HEK293T (cell line): ENCODE results near the gene HOXA10.

Source experiments
- CTCF ChIA-PET: fragments of 350-600 bp; formaldehyde crosslinking; extraction: SDS; loops from one replicate; lab custom pipeline; 2021; ENCODE audit warnings: antibody characterized with exemption, inconsistent platforms; lab: Yijun Ruan, JAX
- POLR2A ChIA-PET: fragments of 350-600 bp; formaldehyde crosslinking; extraction: SDS; loops from one replicate; lab custom pipeline; 2020; ENCODE audit warnings: antibody characterized with exemption, inconsistent platforms; lab: Yijun Ruan, JAX
- DNase-seq: peaks from one replicate; pipeline ENCODE4 v3.0.0; 2012; ENCODE audit warnings: mixed read lengths; ENCODE audit errors: extremely low spot score
- ARNT ChIP-seq: fragments of 450-650 bp; IDR thresholded peaks from 2 replicates; pipeline ENCODE4 v1.6.1; 2017; ENCODE audit warnings: mild to moderate bottlenecking
- BHLHE40 ChIP-seq: fragments of 450-650 bp; IDR thresholded peaks from 2 replicates; pipeline ENCODE4 v1.6.1; 2016; ENCODE audit warnings: mild to moderate bottlenecking, moderate library complexity, borderline replicate concordance
- CTBP1 ChIP-seq: fragments of 450-650 bp; IDR thresholded peaks from 2 replicates; pipeline ENCODE4 v1.6.1; 2016; ENCODE audit warnings: borderline replicate concordance
- ELF4 ChIP-seq: fragments of 450-650 bp; IDR thresholded peaks from 2 replicates; pipeline ENCODE4 v1.6.1; 2017; ENCODE audit warnings: antibody characterized with exemption
- FOXA1 ChIP-seq: fragments of 450-650 bp; IDR thresholded peaks from 2 replicates; pipeline ENCODE4 v1.6.1; 2016; ENCODE audit warnings: mild to moderate bottlenecking
- FOXK2 ChIP-seq: fragments of 450-650 bp; IDR thresholded peaks from 2 replicates; pipeline ENCODE4 v1.6.1; 2016; ENCODE audit warnings: mild to moderate bottlenecking
- FOXM1 ChIP-seq: fragments of 450-650 bp; IDR thresholded peaks from 2 replicates; pipeline ENCODE4 v1.6.1; 2017; ENCODE audit warnings: mild to moderate bottlenecking, borderline replicate concordance
- HDGF ChIP-seq: fragments of 450-650 bp; IDR thresholded peaks from 2 replicates; pipeline ENCODE4 v1.6.1; 2017; ENCODE audit warnings: antibody characterized with exemption, borderline replicate concordance
- L3MBTL2 ChIP-seq: fragments of 450-650 bp; conservative IDR thresholded peaks from 2 replicates; pipeline ENCODE4 v1.6.1; 2016; ENCODE audit warnings: mild to moderate bottlenecking
- LEF1 ChIP-seq: fragments of 450-650 bp; IDR thresholded peaks from 2 replicates; pipeline ENCODE4 v1.6.1; 2017; ENCODE audit warnings: mild to moderate bottlenecking, borderline replicate concordance
- NFRKB ChIP-seq: fragments of 450-650 bp; IDR thresholded peaks from 2 replicates; pipeline ENCODE4 v1.6.1; 2016; ENCODE audit warnings: mild to moderate bottlenecking, moderate library complexity
- PKNOX1 ChIP-seq: fragments of 450-650 bp; IDR thresholded peaks from 2 replicates; pipeline ENCODE4 v1.6.1; 2016
- SP1 ChIP-seq: fragments of 450-650 bp; IDR thresholded peaks from 2 replicates; pipeline ENCODE4 v1.6.1; 2017
- SUZ12 ChIP-seq: fragments of 450-650 bp; IDR thresholded peaks from 2 replicates; pipeline ENCODE4 v1.6.1; 2016; ENCODE audit warnings: mild to moderate bottlenecking
- TARDBP ChIP-seq: fragments of 450-650 bp; IDR thresholded peaks from 2 replicates; pipeline ENCODE4 v1.6.1; 2016
- ZNF384 ChIP-seq: fragments of 450-650 bp; IDR thresholded peaks from 2 replicates; pipeline ENCODE4 v1.6.1; 2016

HOXA10 gene

GRCh38 chr7:27211084-27211446, 36.9 kb upstream of the HOXA10 start:
- ChIA-PET POLR2A (interaction anchor here (0.6 kb wide), 1 partner anchor 395 kb away, joined by 3 read pairs; no protein-coding TSS in a partner anchor), CTCF (interaction anchor here (0.9 to 1.0 kb wide), 3 partner anchors 7 to 138 kb away, joined by 3 to 6 read pairs (median 3); no protein-coding TSS in a partner anchor)
- DNase-seq: no peak

GRCh38 chr7:27210441-27211083, 36.4 kb upstream of the HOXA10 start:
- peak; percentile 73 for DNase-seq
- TF ChIP-seq PKNOX1: no peak
- TF ChIP-seq L3MBTL2: no peak
- no peak for TF ChIP-seq HDGF
- no peak for TF ChIP-seq ARNT
- no peak for TF ChIP-seq CTBP1
- TF ChIP-seq NFRKB: no peak
- TF ChIP-seq FOXM1: no peak
- TF ChIP-seq SP1: no peak
- no peak for TF ChIP-seq ZNF384
- no peak for TF ChIP-seq ELF4
- TF ChIP-seq TARDBP: no peak
- TF ChIP-seq BHLHE40: no peak
- no peak for TF ChIP-seq FOXK2
- TF ChIP-seq FOXA1: no peak
- TF ChIP-seq LEF1: no peak
- no peak for TF ChIP-seq SUZ12
- ChIA-PET CTCF (interaction anchor here (0.9 to 1.6 kb wide), 8 partner anchors 8 to 364 kb away, joined by 3 to 6 read pairs (median 3); partner anchors contain the start of gene HOXA13), POLR2A (interaction anchor here (1.1 kb wide), 1 partner anchor 26 kb away, joined by 3 read pairs; the partner anchor contains the start of gene HOXA11)

More at GRCh38 chr7:27211084-27211446, 36.9 kb upstream of the HOXA10 start:
- TF ChIP-seq BHLHE40 (no peak), L3MBTL2 (no peak), FOXA1 (no peak), PKNOX1 (no peak), LEF1 (no peak), ZNF384 (no peak), ELF4 (no peak), CTBP1 (no peak), SUZ12 (no peak), FOXM1 (no peak), SP1 (no peak), HDGF (no peak), FOXK2 (no peak), ARNT (no peak), NFRKB (no peak), TARDBP (no peak)

- POLR2A ChIA-PET: interaction anchor here (1.1 kb wide), 1 partner anchor 25 kb away, joined by 3 read pairs; the partner anchor contains the start of gene HOXA11
- TF ChIP-seq TARDBP (no peak), BHLHE40 (no peak), FOXK2 (no peak), SP1 (no peak), L3MBTL2 (no peak)
- no peak for DNase-seq
- CTCF ChIA-PET: interaction anchor here (0.6 to 1.6 kb wide), 10 partner anchors 8 to 1065 kb away, joined by 3 to 6 read pairs (median 4); partner anchors contain the start of gene HOXA13
These were observed 35.9 kb upstream of the HOXA10 start for GRCh38 chr7:27209933-27210440.

GRCh38 chr7:27208998-27209397, 34.9 kb upstream of the HOXA10 start:
- no peak for DNase-seq
- ChIA-PET POLR2A (interaction anchor here (1.2 kb wide), 1 partner anchor 9 kb away, joined by 4 read pairs; the partner anchor contains the start of gene HOXA13), CTCF (interaction anchor here (1.0 to 1.6 kb wide), 4 partner anchors 9 to 565 kb away, joined by 3 to 4 read pairs (median 4); partner anchors contain the start of gene HOXA13)
- TF ChIP-seq PKNOX1: no peak
- no peak for TF ChIP-seq SP1
- no peak for TF ChIP-seq SUZ12
- no peak for TF ChIP-seq LEF1
- TF ChIP-seq HDGF: no peak
- TF ChIP-seq NFRKB: no peak

GRCh38 chr7:27207348-27207985, 33.3 kb upstream of the HOXA10 start:
- POLR2A ChIA-PET: no interaction called here
- TF ChIP-seq LEF1: no peak
- no peak for TF ChIP-seq BHLHE40
- TF ChIP-seq ZNF384: no peak
- TF ChIP-seq SP1: no peak
- DNase-seq: no peak
- CTCF ChIA-PET: interaction anchor here (1.6 kb wide), 1 partner anchor 9 kb away, joined by 5 read pairs; no protein-coding TSS in a partner anchor
